GM23338 (cell line): ENCODE results near the gene TXNL4A.

Experiments used
- CREB1 ChIP-seq: fragments of 250-450 bp; sonication (Bioruptor Pico); IDR thresholded peaks from 2 replicates; pipeline ENCODE4 v1.5.0; 2020; ENCODE audit warnings: low read depth, mild to moderate bottlenecking, moderate library complexity
- ETS1 ChIP-seq: IDR thresholded peaks from 2 replicates; pipeline ENCODE4 v1.6.1; 2016; ENCODE audit warnings: antibody characterized with exemption
- EZH2 ChIP-seq: fragments of 200-600 bp; sonication (generic); IDR thresholded peaks from one replicate; pipeline ENCODE4 v1.8.0; 2017; ENCODE audit warnings: antibody characterized with exemption, mild to moderate bottlenecking, low read depth; ENCODE audit not compliant: unreplicated experiment
- EZH2phosphoT487 ChIP-seq: fragments of 200-600 bp; sonication (generic); IDR thresholded peaks from one replicate; pipeline ENCODE4 v1.8.1; 2018; ENCODE audit warnings: antibody characterized with exemption; ENCODE audit not compliant: unreplicated experiment
- JUNB ChIP-seq: IDR thresholded peaks from one replicate; pipeline ENCODE4 v1.6.1; 2016; ENCODE audit warnings: antibody characterized with exemption; ENCODE audit not compliant: unreplicated experiment
- POLR2AphosphoS5 ChIP-seq: IDR thresholded peaks from 2 replicates; pipeline ENCODE4 v1.6.1; 2016; ENCODE audit warnings: antibody characterized with exemption, low read depth
- STAT1 ChIP-seq: IDR thresholded peaks from one replicate; pipeline ENCODE4 v1.6.1; 2016; ENCODE audit warnings: antibody characterized with exemption; ENCODE audit not compliant: unreplicated experiment
- ZNF114 ChIP-seq: fragments of 250-450 bp; sonication (Bioruptor Pico); IDR thresholded peaks from 2 replicates; pipeline ENCODE4 v1.5.0; 2020; ENCODE audit warnings: mild to moderate bottlenecking, moderate library complexity
- ZNF331 ChIP-seq: fragments of 250-450 bp; sonication (Bioruptor Pico); IDR thresholded peaks from 2 replicates; pipeline ENCODE4 v1.5.0; 2020; ENCODE audit warnings: low read depth, mild to moderate bottlenecking, moderate library complexity
- TF ChIP-seq, protein P1 (sequence below), 2 experiments: fragments of 200-600 bp in 1 of 2; sonication (generic) in 1 of 2; conservative IDR thresholded peaks; 2 replicates each; pipeline versions ENCODE4 v1.5.1 to v1.6.1; 2016 to 2017; ENCODE audit warnings: antibody characterized with exemption in 2 of 2, low read depth in 2 of 2, mild to moderate bottlenecking in 2 of 2, moderate library complexity in 1 of 2
- TF ChIP-seq, protein P2 (sequence below): fragments of 250-450 bp; sonication (Bioruptor Pico); IDR thresholded peaks from 2 replicates; pipeline ENCODE4 v1.5.0; 2020; ENCODE audit warnings: mild to moderate bottlenecking, moderate library complexity
- TF ChIP-seq, protein P3 (sequence below): IDR thresholded peaks from one replicate; pipeline ENCODE4 v1.6.1; 2018; ENCODE audit warnings: antibody characterized with exemption; ENCODE audit not compliant: unreplicated experiment

DNA sequence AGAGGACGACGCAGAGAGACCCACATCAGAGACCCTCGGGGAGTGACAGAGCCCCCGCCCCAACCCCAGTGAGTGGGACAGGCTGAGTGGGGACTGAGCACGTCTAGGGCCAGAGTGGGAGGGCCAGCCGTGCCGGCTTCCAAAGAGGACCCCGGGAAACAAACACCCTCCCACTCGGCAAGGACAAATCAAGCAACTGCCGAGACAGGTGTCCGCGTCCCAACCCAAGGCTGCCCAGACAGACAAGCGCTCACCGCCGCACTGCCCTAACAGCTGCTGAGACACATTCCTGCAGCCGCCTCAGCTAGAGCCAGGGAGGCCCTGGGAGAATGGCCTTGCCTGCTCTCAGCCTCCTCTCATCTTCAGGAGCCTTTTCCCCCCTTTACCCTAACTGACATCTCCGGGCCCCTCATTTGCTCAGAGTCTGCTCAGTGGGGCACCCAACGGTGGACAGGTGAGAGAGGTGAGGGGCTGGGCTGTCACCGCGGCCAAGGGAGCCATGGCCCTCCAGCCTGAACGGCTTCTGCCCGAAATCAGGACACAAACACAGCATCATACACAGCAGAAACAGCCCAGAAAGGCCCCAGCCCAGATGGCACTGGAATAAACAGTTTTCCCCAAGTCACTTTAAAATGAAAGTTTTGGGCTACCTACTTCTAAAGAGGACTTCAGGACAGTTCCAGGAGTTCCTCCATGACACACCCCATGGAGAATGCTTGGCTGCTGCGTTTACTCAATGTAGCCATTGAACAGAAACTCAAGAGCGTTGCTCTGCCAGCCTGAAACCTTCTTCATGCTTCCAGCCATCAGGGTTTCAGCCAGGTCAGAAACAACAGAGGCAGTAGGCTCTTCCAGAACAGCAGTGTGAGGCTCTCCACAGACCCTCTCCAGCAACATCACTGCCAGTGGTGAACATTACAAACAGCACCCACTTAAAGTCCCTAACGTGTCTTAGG lies 60.5 kb downstream of the TXNL4A start:
- TF ChIP-seq, protein P1, sequence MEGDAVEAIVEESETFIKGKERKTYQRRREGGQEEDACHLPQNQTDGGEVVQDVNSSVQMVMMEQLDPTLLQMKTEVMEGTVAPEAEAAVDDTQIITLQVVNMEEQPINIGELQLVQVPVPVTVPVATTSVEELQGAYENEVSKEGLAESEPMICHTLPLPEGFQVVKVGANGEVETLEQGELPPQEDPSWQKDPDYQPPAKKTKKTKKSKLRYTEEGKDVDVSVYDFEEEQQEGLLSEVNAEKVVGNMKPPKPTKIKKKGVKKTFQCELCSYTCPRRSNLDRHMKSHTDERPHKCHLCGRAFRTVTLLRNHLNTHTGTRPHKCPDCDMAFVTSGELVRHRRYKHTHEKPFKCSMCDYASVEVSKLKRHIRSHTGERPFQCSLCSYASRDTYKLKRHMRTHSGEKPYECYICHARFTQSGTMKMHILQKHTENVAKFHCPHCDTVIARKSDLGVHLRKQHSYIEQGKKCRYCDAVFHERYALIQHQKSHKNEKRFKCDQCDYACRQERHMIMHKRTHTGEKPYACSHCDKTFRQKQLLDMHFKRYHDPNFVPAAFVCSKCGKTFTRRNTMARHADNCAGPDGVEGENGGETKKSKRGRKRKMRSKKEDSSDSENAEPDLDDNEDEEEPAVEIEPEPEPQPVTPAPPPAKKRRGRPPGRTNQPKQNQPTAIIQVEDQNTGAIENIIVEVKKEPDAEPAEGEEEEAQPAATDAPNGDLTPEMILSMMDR (conservative IDR thresholded peaks at IDR 0.05; ENCODE audit: low read depth in 2 of 2) = no peak
- TF ChIP-seq JUNB (no peak), ZNF114 (no peak), POLR2AphosphoS5 (no peak), EZH2phosphoT487 (no peak), CREB1 (CRISPR knock-in tag) (no peak), STAT1 (no peak), EZH2 (no peak), ZNF331 (CRISPR knock-in tag) (no peak), ETS1 (no peak)
- TF ChIP-seq, protein P2, sequence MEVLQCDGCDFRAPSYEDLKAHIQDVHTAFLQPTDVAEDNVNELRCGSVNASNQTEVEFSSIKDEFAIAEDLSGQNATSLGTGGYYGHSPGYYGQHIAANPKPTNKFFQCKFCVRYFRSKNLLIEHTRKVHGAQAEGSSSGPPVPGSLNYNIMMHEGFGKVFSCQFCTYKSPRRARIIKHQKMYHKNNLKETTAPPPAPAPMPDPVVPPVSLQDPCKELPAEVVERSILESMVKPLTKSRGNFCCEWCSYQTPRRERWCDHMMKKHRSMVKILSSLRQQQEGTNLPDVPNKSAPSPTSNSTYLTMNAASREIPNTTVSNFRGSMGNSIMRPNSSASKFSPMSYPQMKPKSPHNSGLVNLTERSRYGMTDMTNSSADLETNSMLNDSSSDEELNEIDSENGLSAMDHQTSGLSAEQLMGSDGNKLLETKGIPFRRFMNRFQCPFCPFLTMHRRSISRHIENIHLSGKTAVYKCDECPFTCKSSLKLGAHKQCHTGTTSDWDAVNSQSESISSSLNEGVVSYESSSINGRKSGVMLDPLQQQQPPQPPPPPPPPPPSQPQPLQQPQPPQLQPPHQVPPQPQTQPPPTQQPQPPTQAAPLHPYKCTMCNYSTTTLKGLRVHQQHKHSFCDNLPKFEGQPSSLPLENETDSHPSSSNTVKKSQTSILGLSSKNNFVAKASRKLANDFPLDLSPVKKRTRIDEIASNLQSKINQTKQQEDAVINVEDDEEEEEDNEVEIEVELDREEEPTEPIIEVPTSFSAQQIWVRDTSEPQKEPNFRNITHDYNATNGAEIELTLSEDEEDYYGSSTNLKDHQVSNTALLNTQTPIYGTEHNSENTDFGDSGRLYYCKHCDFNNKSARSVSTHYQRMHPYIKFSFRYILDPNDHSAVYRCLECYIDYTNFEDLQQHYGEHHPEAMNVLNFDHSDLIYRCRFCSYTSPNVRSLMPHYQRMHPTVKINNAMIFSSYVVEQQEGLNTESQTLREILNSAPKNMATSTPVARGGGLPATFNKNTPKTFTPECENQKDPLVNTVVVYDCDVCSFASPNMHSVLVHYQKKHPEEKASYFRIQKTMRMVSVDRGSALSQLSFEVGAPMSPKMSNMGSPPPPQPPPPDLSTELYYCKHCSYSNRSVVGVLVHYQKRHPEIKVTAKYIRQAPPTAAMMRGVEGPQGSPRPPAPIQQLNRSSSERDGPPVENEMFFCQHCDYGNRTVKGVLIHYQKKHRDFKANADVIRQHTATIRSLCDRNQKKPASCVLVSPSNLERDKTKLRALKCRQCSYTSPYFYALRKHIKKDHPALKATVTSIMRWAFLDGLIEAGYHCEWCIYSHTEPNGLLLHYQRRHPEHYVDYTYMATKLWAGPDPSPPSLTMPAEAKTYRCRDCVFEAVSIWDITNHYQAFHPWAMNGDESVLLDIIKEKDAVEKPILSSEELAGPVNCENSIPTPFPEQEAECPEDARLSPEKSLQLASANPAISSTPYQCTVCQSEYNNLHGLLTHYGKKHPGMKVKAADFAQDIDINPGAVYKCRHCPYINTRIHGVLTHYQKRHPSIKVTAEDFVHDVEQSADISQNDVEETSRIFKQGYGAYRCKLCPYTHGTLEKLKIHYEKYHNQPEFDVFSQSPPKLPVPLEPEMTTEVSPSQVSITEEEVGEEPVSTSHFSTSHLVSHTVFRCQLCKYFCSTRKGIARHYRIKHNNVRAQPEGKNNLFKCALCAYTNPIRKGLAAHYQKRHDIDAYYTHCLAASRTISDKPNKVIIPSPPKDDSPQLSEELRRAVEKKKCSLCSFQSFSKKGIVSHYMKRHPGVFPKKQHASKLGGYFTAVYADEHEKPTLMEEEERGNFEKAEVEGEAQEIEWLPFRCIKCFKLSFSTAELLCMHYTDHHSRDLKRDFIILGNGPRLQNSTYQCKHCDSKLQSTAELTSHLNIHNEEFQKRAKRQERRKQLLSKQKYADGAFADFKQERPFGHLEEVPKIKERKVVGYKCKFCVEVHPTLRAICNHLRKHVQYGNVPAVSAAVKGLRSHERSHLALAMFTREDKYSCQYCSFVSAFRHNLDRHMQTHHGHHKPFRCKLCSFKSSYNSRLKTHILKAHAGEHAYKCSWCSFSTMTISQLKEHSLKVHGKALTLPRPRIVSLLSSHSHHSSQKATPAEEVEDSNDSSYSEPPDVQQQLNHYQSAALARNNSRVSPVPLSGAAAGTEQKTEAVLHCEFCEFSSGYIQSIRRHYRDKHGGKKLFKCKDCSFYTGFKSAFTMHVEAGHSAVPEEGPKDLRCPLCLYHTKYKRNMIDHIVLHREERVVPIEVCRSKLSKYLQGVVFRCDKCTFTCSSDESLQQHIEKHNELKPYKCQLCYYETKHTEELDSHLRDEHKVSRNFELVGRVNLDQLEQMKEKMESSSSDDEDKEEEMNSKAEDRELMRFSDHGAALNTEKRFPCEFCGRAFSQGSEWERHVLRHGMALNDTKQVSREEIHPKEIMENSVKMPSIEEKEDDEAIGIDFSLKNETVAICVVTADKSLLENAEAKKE (CRISPR knock-in tag) = no peak
- TF ChIP-seq, protein P3, sequence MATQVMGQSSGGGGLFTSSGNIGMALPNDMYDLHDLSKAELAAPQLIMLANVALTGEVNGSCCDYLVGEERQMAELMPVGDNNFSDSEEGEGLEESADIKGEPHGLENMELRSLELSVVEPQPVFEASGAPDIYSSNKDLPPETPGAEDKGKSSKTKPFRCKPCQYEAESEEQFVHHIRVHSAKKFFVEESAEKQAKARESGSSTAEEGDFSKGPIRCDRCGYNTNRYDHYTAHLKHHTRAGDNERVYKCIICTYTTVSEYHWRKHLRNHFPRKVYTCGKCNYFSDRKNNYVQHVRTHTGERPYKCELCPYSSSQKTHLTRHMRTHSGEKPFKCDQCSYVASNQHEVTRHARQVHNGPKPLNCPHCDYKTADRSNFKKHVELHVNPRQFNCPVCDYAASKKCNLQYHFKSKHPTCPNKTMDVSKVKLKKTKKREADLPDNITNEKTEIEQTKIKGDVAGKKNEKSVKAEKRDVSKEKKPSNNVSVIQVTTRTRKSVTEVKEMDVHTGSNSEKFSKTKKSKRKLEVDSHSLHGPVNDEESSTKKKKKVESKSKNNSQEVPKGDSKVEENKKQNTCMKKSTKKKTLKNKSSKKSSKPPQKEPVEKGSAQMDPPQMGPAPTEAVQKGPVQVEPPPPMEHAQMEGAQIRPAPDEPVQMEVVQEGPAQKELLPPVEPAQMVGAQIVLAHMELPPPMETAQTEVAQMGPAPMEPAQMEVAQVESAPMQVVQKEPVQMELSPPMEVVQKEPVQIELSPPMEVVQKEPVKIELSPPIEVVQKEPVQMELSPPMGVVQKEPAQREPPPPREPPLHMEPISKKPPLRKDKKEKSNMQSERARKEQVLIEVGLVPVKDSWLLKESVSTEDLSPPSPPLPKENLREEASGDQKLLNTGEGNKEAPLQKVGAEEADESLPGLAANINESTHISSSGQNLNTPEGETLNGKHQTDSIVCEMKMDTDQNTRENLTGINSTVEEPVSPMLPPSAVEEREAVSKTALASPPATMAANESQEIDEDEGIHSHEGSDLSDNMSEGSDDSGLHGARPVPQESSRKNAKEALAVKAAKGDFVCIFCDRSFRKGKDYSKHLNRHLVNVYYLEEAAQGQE = no peak
